ENCODE results near the gene SAMD4B.

SAMD4B gene

DNA sequence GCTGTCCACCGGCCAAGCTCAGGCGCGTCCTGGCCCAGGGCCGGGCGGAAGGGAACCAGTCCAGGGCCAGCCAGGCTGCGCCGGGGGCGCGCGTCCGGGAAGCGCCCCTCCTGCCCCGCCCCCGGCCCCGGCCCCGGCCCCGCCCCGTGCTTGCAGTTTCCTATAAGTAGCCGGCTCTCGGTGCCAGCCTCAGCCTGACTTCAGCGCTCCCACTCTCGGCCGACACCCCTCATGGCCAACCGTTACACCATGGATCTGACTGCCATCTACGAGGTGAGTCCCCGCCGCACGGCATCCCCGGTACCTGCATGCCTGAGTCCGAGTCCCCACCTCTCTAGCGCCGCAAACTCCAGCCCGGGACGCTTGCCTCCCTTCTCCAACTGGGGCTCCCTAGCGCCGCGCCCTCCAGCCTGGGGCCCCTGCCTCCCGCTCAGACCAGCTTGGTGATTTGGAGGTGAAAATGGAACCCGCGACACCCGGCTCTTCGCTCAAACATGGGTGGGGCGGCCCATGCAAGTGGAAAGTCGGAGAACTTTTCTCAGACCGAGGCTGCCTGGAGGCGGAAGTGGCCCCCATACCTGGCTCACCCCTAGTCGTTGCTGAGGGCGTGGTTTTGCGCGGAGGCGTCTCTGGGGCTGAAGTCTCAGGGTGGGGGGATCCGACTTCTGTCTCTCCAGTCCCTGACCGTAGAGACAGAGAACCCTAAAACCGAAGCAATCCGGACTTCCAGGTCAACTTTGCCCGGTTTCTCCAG is 64.6 kb downstream of the SAMD4B start, which contains the start of gene ZFP36:
Gene ZFP36, plus strand, starts transcription at position 192 of the 754 bp plus-strand sequence. Its CDS starts 58 bp downstream, at position 250.
- TF ChIP-seq, protein P1, sequence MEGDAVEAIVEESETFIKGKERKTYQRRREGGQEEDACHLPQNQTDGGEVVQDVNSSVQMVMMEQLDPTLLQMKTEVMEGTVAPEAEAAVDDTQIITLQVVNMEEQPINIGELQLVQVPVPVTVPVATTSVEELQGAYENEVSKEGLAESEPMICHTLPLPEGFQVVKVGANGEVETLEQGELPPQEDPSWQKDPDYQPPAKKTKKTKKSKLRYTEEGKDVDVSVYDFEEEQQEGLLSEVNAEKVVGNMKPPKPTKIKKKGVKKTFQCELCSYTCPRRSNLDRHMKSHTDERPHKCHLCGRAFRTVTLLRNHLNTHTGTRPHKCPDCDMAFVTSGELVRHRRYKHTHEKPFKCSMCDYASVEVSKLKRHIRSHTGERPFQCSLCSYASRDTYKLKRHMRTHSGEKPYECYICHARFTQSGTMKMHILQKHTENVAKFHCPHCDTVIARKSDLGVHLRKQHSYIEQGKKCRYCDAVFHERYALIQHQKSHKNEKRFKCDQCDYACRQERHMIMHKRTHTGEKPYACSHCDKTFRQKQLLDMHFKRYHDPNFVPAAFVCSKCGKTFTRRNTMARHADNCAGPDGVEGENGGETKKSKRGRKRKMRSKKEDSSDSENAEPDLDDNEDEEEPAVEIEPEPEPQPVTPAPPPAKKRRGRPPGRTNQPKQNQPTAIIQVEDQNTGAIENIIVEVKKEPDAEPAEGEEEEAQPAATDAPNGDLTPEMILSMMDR (IDR thresholded peaks at IDR 0.05; ENCODE audit: control insufficient read depth, insufficient read depth, low read depth, low read length, missing control alignments), result no peak
- no peak for DNase-seq (ENCODE audit: low read depth)

GRCh38 chr19:39407410-39407659 is 65.1 kb downstream of the SAMD4B start:
- TF ChIP-seq, protein P1 (IDR thresholded peaks at IDR 0.05; ENCODE audit: control insufficient read depth, insufficient read depth, low read depth, low read length, missing control alignments), result no peak
- no peak for DNase-seq (ENCODE audit: low read depth)
- peak overlapping the region; percentile 88 for H3K4me3 ChIP-seq (ENCODE audit: control insufficient read depth, low read depth, low read length)

More for the DNA sequence above, 64.6 kb downstream of the SAMD4B start, which contains the start of gene ZFP36:
- H3K4me3 ChIP-seq (ENCODE audit: control insufficient read depth, low read depth, low read length), result peak within 1 kb of the TSS; percentile 88

DNA sequence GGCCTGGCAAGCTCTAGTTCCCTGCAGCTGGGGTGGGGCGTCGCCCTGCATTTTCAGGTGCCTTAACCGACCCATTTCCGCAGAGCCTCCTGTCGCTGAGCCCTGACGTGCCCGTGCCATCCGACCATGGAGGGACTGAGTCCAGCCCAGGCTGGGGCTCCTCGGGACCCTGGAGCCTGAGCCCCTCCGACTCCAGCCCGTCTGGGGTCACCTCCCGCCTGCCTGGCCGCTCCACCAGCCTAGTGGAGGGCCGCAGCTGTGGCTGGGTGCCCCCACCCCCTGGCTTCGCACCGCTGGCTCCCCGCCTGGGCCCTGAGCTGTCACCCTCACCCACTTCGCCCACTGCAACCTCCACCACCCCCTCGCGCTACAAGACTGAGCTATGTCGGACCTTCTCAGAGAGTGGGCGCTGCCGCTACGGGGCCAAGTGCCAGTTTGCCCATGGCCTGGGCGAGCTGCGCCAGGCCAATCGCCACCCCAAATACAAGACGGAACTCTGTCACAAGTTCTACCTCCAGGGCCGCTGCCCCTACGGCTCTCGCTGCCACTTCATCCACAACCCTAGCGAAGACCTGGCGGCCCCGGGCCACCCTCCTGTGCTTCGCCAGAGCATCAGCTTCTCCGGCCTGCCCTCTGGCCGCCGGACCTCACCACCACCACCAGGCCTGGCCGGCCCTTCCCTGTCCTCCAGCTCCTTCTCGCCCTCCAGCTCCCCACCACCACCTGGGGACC is 65.6 kb downstream of the SAMD4B start:
- H3K4me3 ChIP-seq (ENCODE audit: control insufficient read depth, low read depth, low read length), result peak overlapping the region; percentile 88
- no peak for DNase-seq (ENCODE audit: low read depth)

GRCh38 chr19:39408392-39409207 is 66.4 kb downstream of the SAMD4B start:
- TF ChIP-seq, protein P1 (IDR thresholded peaks at IDR 0.05; ENCODE audit: control insufficient read depth, insufficient read depth, low read depth, low read length, missing control alignments), result no peak
- no peak for DNase-seq (ENCODE audit: low read depth)
- peak overlapping the region; percentile 88 for H3K4me3 ChIP-seq (ENCODE audit: control insufficient read depth, low read depth, low read length)

More for the DNA sequence above, 65.6 kb downstream of the SAMD4B start:
- TF ChIP-seq, protein P1 (IDR thresholded peaks at IDR 0.05; ENCODE audit: control insufficient read depth, insufficient read depth, low read depth, low read length, missing control alignments), result no peak

DNA sequence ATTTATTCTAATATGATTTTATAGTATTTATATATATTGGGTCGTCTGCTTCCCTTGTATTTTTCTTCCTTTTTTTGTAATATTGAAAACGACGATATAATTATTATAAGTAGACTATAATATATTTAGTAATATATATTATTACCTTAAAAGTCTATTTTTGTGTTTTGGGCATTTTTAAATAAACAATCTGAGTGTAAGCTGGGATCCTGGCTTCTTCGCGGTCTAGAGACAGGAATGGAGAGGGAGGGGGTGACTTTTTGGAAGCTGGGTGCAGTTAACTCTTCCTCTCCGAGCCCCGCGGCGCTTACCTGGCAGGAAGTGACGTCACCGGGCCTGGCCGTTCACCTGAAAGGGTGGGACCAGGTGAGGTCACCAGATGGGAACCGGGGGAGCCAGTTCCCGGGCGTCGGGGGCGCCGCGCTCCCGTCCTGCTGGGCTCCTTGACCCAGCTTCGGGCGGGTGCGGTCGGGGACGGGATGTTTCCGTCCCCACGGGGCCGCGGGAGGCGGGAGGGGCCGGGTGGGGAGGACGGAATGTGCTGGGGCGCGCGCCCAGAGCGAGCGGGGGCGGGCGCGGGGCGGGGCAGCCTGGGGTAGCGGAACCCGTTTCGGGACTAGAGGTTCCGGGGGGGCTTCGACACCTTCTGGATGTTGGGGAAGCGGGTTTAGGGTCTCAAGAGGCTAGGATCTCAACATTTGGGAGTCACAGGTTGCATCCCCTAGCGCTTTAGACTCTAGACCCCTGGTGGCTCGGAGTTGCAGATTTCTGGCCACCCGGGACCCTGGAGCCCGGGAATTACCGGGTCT is 67.2 kb downstream of the SAMD4B start:
- TF ChIP-seq, protein P1 (IDR thresholded peaks at IDR 0.05; ENCODE audit: control insufficient read depth, insufficient read depth, low read depth, low read length, missing control alignments), result no peak
- no peak for DNase-seq (ENCODE audit: low read depth)
- H3K4me3 ChIP-seq (ENCODE audit: control insufficient read depth, low read depth, low read length), result peak overlapping the region; percentile 88

Data from AG09309 (cell line).